GM18873 (cell line): Measurements from ENCODE around the gene FAM174C.
"Not testable (repeated sequence)": the region's sequence is repeated elsewhere in the genome, so short reads cannot be mapped to it uniquely, and the experiment has no call there.

ENCODE experiments used
- ATAC-seq: cut with Tn5 transposase; IDR thresholded peaks from one replicate; pipeline ENCODE4 v1.9.1; 2021; ENCODE audit warnings: mild to moderate bottlenecking, moderate library complexity, moderate number of reproducible peaks; ENCODE audit not compliant: unreplicated experiment, low FRiP score

The FAM174C gene

GRCh38 chr19:1237027-1237659 lies 38.2 kb upstream of the FAM174C start:
- no peak for ATAC-seq

- ATAC-seq = no peak
These were observed 37.5 kb upstream of the FAM174C start, which contains the start of gene CBARP for GRCh38 chr19:1237754-1238368. Gene CBARP (minus strand): TSS chr19:1238005. CDS start chr19:1236100, 1,905 bp downstream.

- no peak for ATAC-seq
These were observed 36.7 kb upstream of the FAM174C start for GRCh38 chr19:1238369-1239303.

GRCh38 chr19:1239420-1239795 lies 35.9 kb upstream of the FAM174C start:
- ATAC-seq = no peak

GRCh38 chr19:1239796-1240737 lies 35.3 kb upstream of the FAM174C start:
- ATAC-seq = no peak

GRCh38 chr19:1240925-1241324 lies 34.4 kb upstream of the FAM174C start:
- no peak for ATAC-seq

- ATAC-seq = peak; percentile 42
These were observed 33.8 kb upstream of the FAM174C start, which contains the start of gene ATP5F1D for GRCh38 chr19:1241417-1242095. Gene ATP5F1D (plus strand): TSS chr19:1241751. CDS start chr19:1241851, 100 bp downstream.

GRCh38 chr19:1243768-1244692 lies 31.3 kb upstream of the FAM174C start:
- no peak for ATAC-seq

- no peak for ATAC-seq
These were observed 30.5 kb upstream of the FAM174C start for GRCh38 chr19:1244693-1245451.

- ATAC-seq = no peak
These were observed 29.7 kb upstream of the FAM174C start for GRCh38 chr19:1245494-1246264.

GRCh38 chr19:1246265-1247087 lies 28.9 kb upstream of the FAM174C start:
- ATAC-seq = not testable (repeated sequence)

- no peak for ATAC-seq
These were observed 27.6 kb upstream of the FAM174C start for GRCh38 chr19:1247748-1248138.

GRCh38 chr19:1248139-1248785 lies 27.1 kb upstream of the FAM174C start, which contains the start of gene MIDN:
Gene MIDN (plus strand): TSS chr19:1248583. CDS start chr19:1250297, 1,714 bp downstream.
- peak; percentile 5 for ATAC-seq

GRCh38 chr19:1248786-1249297 lies 26.5 kb upstream of the FAM174C start:
- ATAC-seq = peak; percentile 9

- peak; percentile 49 for ATAC-seq
These were observed 25.9 kb upstream of the FAM174C start for GRCh38 chr19:1249298-1249989.
